Mesodermal cell (in vitro differentiated cells): ENCODE data around the gene WNT11.
"Not testable (repeated sequence)": the region's sequence is repeated elsewhere in the genome, so short reads cannot be mapped to it uniquely, and the experiment has no call there.

Experiments
- H3K27ac ChIP-seq: 2 replicates; pipeline ENCODE4 v1.7.0; 2013; ENCODE audit warnings: mild to moderate bottlenecking, low read depth, low read length, moderate library complexity; ENCODE audit not compliant: severe bottlenecking
- H3K36me3 ChIP-seq: 2 replicates; pipeline ENCODE4 v1.7.1; 2013; ENCODE audit warnings: mild to moderate bottlenecking, low read length, moderate library complexity; ENCODE audit not compliant: control insufficient read depth, insufficient read depth
- H3K4me1 ChIP-seq: one replicate; pipeline ENCODE4 v1.7.1; 2013; ENCODE audit warnings: mild to moderate bottlenecking, low read length; ENCODE audit not compliant: insufficient read depth, control insufficient read depth, poor library complexity, severe bottlenecking
- H3K4me3 ChIP-seq: 2 replicates; pipeline ENCODE4 v1.7.0; 2013; ENCODE audit warnings: low read length, control low read depth, mild to moderate bottlenecking; ENCODE audit not compliant: insufficient read depth, poor library complexity, severe bottlenecking; ENCODE audit errors: extremely low read depth
- H3K9me3 ChIP-seq: 2 replicates; pipeline ENCODE4 v1.7.1; 2013; ENCODE audit warnings: mild to moderate bottlenecking, low read length, moderate library complexity; ENCODE audit not compliant: control insufficient read depth
- WGBS, 2 experiments: methylation state at CpG; one replicate each; pipeline ENCODE4 v1.1.5; 2013; ENCODE audit warnings: missing lambda C conversion rate in 2 of 2; ENCODE audit not compliant: insufficient coverage in 2 of 2; 5-methylcytosine and 5-hydroxymethylcytosine counted together

Gene WNT11

GRCh38 chr11:76198691-76199090, 7.6 kb downstream of the WNT11 start:
- H3K9me3 ChIP-seq, H3K4me3 ChIP-seq, H3K36me3 ChIP-seq, H3K4me1 ChIP-seq, H3K27ac ChIP-seq: not testable (repeated sequence)
- 88 to 90% methylated on average over 3 to 5 of the region's 6 CpGs for WGBS, 2 experiments

GRCh38 chr11:76197941-76198640, 8.2 kb downstream of the WNT11 start:
- Histone ChIP-seq H3K27ac (no peak overlapping the region), H3K36me3 (no peaks in the 10 kb centered on the region), H3K4me3 (no peak overlapping the region), H3K9me3 (no peaks in the 10 kb centered on the region), H3K4me1 (no peaks in the 10 kb centered on the region)
- 85 to 94% methylated on average over 5 to 6 of the region's 6 CpGs for WGBS, 2 experiments

DNA sequence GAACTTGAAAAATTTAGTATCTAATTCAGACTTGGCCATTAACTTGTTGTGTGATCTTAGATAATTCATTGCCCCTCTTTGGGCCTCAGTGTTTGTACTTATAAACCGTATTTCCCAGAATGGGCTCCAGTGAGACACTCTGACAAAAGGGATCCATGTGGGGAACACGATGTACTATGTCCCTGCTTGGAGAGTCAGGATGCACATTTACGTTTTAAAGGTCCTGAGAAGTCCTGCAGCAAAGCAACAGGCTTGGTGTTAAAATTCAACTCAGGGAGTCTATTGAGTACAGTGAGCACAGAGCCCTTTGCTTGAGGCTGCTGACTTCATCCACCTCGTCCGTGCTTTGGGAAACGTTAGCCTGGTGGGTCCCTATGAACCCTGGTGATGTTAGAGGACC, 9.0 kb downstream of the WNT11 start:
- WGBS, 2 experiments: 87% methylated on average over 6 of the region's 6 CpGs
- Histone ChIP-seq H3K27ac (no peak overlapping the region), H3K36me3 (no peaks in the 10 kb centered on the region), H3K9me3 (no peaks in the 10 kb centered on the region), H3K4me3 (no peak overlapping the region), H3K4me1 (no peaks in the 10 kb centered on the region)

- Histone ChIP-seq H3K36me3 (no peaks in the 10 kb centered on the region), H3K9me3 (no peaks in the 10 kb centered on the region), H3K4me1 (no peaks in the 10 kb centered on the region), H3K27ac (no peak overlapping the region), H3K4me3 (no peak overlapping the region)
- 83 to 89% methylated on average over 1 of the region's 3 CpGs for WGBS, 2 experiments
These were observed 9.5 kb downstream of the WNT11 start for GRCh38 chr11:76196849-76197248.

GRCh38 chr11:76194872-76195668, 11.2 kb downstream of the WNT11 start:
- Histone ChIP-seq H3K27ac (no peak overlapping the region), H3K4me3 (no peak overlapping the region), H3K9me3 (no peaks in the 10 kb centered on the region), H3K4me1 (no peaks in the 10 kb centered on the region), H3K36me3 (no peaks in the 10 kb centered on the region)
- 88 to 90% methylated on average over 21 of the region's 21 CpGs for WGBS, 2 experiments

DNA sequence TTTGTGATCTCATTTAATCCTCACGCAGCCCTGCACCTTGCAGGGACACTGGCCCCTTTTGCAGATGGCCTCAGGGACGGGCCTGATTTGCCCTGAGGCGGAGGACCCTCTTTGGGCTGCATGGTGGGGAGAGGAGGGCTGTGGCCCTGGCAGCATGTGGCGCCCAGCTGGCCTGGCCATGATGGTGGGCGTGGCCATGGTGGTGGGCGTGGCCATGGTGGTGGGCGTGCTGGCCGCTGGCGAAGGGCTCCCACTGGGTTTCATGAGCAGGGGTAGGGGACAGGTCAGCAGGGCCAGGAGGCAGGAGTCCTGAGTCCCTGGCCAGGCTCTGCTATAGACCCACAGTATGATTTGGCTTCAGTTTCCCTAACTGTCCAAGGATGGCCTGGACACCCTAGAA, 13.1 kb downstream of the WNT11 start:
- Histone ChIP-seq H3K9me3 (no peaks in the 10 kb centered on the region), H3K4me3 (no peak overlapping the region), H3K4me1 (no peaks in the 10 kb centered on the region), H3K36me3 (no peaks in the 10 kb centered on the region), H3K27ac (no peak overlapping the region)
- 80 to 88% methylated on average over 8 to 9 of the region's 9 CpGs for WGBS, 2 experiments

DNA sequence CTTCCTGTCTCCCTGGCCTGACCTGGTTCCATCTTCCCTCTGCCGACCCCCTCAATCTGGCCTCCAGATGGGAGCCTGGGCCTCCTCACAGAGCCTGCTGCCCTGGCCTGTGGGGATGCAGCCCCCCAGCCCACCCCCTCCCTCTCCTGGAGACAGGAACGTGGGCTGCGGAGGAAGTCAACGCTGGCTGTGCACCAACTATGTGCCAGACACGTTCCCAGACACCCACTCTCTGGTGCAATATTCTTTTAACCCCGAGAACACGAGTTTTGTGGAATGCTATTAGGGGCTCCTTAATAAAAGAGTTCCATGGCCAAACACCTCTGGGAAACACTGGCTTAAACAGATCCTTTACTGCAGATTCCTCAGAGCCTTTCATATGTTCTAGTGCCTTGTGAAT, 15.9 kb downstream of the WNT11 start:
- 83 to 87% methylated on average over 2 to 7 of the region's 7 CpGs for whole genome bisulfite sequencing, 2 experiments
- H3K27ac ChIP-seq: no peak overlapping the region
- H3K36me3 ChIP-seq: peaks cover 4% of the 10 kb centered on the region
- H3K4me3 ChIP-seq: no peak overlapping the region
- no peaks in the 10 kb centered on the region for H3K9me3 ChIP-seq
- peaks cover 7% of the 10 kb centered on the region for H3K4me1 ChIP-seq

DNA sequence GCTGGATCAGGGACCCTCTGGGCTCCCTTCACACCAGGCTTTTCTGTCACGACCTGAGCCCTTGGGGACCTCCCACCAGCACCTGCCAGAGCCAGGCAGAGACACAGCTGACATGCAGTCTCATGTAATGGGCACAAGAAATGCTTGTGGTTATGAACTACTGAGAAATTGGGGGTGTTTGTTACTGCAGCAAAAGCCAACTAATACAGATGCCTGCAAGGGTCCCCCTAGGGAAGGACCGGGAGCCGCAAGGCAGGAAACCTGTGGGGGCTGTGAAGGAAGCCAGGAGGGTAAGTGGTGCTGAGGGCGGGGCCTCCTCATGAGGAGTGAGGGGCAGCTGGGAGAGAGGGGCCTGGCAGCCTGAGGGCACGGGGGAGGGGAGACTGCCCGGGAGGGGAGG, 16.6 kb downstream of the WNT11 start:
- 73 to 80% methylated on average over 3 to 4 of the region's 6 CpGs for WGBS, 2 experiments
- Histone ChIP-seq H3K9me3 (no peaks in the 10 kb centered on the region), H3K36me3 (peaks cover 4% of the 10 kb centered on the region), H3K4me1 (peaks cover 14% of the 10 kb centered on the region), H3K4me3 (no peak overlapping the region), H3K27ac (no peak overlapping the region)

DNA sequence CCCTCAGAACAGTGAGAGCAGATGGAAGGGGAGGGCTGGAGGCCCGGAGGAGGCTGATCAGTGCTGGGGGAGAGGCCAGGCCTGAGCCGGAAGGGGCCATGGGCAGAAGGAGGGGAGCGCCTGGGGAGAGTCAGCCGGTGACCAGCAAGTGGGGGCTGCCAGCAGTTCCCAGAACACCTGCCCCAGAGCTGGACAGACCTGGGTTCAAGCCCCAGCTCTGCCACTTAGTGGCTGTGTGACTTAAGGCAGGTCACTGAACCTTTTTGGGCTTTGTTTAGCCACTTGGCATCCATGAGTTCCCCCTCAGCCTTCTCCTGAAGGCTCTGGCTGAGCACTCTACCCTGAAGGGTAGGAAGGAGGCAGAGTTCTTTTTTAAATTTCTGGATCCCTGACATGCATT, 17.4 kb downstream of the WNT11 start:
- peaks cover 4% of the 10 kb centered on the region for H3K36me3 ChIP-seq
- no peaks in the 10 kb centered on the region for H3K9me3 ChIP-seq
- H3K4me1 ChIP-seq: peaks cover 20% of the 10 kb centered on the region
- 93 to 94% methylated on average over 4 of the region's 4 CpGs for WGBS, 2 experiments
- H3K4me3 ChIP-seq: no peak overlapping the region
- H3K27ac ChIP-seq: no peak overlapping the region

- Histone ChIP-seq H3K36me3 (peaks cover 4% of the 10 kb centered on the region), H3K4me1 (peaks cover 24% of the 10 kb centered on the region), H3K9me3 (no peaks in the 10 kb centered on the region), H3K27ac (no peak overlapping the region), H3K4me3 (no peak overlapping the region)
- WGBS, 2 experiments: 88 to 90% methylated on average over 11 to 16 of the region's 21 CpGs
These were observed 19.5 kb downstream of the WNT11 start for GRCh38 chr11:76186776-76187279.

- 72 to 76% methylated on average over 11 of the region's 15 CpGs for WGBS, 2 experiments
- no peak overlapping the region for H3K4me3 ChIP-seq
- peaks cover 25% of the 10 kb centered on the region for H3K4me1 ChIP-seq
- no peak overlapping the region for H3K27ac ChIP-seq
- peaks cover 4% of the 10 kb centered on the region for H3K36me3 ChIP-seq
- no peaks in the 10 kb centered on the region for H3K9me3 ChIP-seq
These were observed 20.3 kb downstream of the WNT11 start for GRCh38 chr11:76185931-76186401.
